K562 (cell line): Measurements from ENCODE around the gene SDF4.

Experiments used
- BRCA1 ChIP-seq, 2 experiments: fragments of 450-650 bp in 1 of 2; sonication (generic) in 1 of 2; formaldehyde crosslinking in 1 of 2; IDR thresholded peaks; 2 replicates each; pipeline versions ENCODE4 v1.5.0 to v1.6.1; 2017 to 2020; ENCODE audit warnings: mild to moderate bottlenecking in 1 of 2, missing genetic modification reagents in 1 of 2
- CTCF ChIP-seq, 3 experiments: IDR thresholded peaks in 2 of 3; conservative IDR thresholded peaks in 1 of 3; 2 replicates each; pipeline ENCODE4 v1.5.1; 2011 to 2012; ENCODE audit warnings: low read length in 3 of 3, mild to moderate bottlenecking in 3 of 3, control low read depth in 2 of 3, improper control_type of control experiment in 1 of 3, inconsistent platforms in 1 of 3, low read depth in 1 of 3, mixed read lengths in 1 of 3, moderate library complexity in 1 of 3; ENCODE audit not compliant: insufficient read depth in 2 of 3
- MTF1 ChIP-seq: fragments of 250-450 bp; sonication (Bioruptor Pico); IDR thresholded peaks from 2 replicates; pipeline ENCODE4 v1.9.0; 2021; ENCODE audit warnings: moderate library complexity, mild to moderate bottlenecking, inconsistent platforms, borderline replicate concordance
- NUFIP1 ChIP-seq: fragments of 450-650 bp; IDR thresholded peaks from 2 replicates; pipeline ENCODE4 v1.6.1; 2018; ENCODE audit not compliant: partially characterized antibody
- POLR2B ChIP-seq: fragments of 450-650 bp; IDR thresholded peaks from 2 replicates; pipeline ENCODE4 v1.6.1; 2018; ENCODE audit warnings: low read depth; ENCODE audit not compliant: partially characterized antibody
- SREBF1 ChIP-seq: fragments of 150-350 bp; IDR thresholded peaks from 2 replicates; pipeline ENCODE4 v1.6.1; 2014; ENCODE audit warnings: antibody characterized with exemption, low read depth, low read length, borderline replicate concordance
- TSHZ1 ChIP-seq: fragments of 250-450 bp; sonication (Bioruptor Pico); IDR thresholded peaks from 2 replicates; pipeline ENCODE4 v1.4.0; 2020; ENCODE audit warnings: mild to moderate bottlenecking, moderate library complexity
- ZNF551 ChIP-seq: fragments of 250-450 bp; sonication (Bioruptor Pico); IDR thresholded peaks from 2 replicates; pipeline ENCODE4 v1.5.0; 2021; ENCODE audit warnings: mild to moderate bottlenecking, moderate library complexity

- TF ChIP-seq POLR2B, result no peak
- no peak for TF ChIP-seq TSHZ1
- TF ChIP-seq CTCF (IDR thresholded peaks at IDR 0.05 in 2 of 3, conservative IDR thresholded peaks at IDR 0.05 in 1 of 3; ENCODE audit: insufficient read depth in 2 of 3, low read depth in 1 of 3, low read length in 3 of 3), result no peak
- no peak for TF ChIP-seq MTF1
- no peak for TF ChIP-seq NUFIP1
- no peak for TF ChIP-seq BRCA1 (IDR thresholded peaks at IDR 0.05)
- TF ChIP-seq BRCA1 (CRISPR knock-in tag; IDR thresholded peaks at IDR 0.05), result no peak
- no peak for TF ChIP-seq SREBF1
- TF ChIP-seq ZNF551, result no peak
Measured at GRCh38 chr1:1182491-1183220, 49.1 kb downstream of the SDF4 start.
